Measurements from ENCODE around the gene CD164.

The CD164 gene

DNA sequence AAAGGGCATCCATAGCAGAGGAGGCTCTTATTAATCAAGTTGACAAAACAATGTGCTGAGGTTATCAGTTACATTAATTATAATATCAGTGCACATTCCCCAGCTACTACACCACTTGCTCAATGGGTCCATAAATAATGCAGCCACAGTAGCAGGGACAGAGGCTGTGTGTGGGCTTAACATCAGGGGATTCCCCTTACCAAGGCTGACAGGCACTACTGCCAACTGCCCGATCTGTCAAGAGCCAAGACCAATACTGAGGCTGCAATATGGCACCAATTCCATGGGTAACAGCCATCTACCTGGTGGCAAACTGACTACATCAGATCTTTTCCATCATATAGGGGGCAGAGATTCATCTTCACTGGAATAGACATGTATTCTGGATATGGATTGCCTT, 22.0 kb downstream of the CD164 start:
- Histone ChIP-seq H3K9me3 (no peaks in the 10 kb centered on the region), H3K36me3 (peaks cover 71% of the 10 kb centered on the region), H3K4me1 (ENCODE audit: control insufficient read depth in 1 of 2, insufficient read depth in 1 of 2, low read depth in 1 of 2, low read length in 1 of 2) (no peaks in the 10 kb centered on the region), H3K4me3 (ENCODE audit: low read depth in 1 of 2, low read length in 1 of 2) (no peak overlapping the region), H3K27ac (no peak overlapping the region), H3K27me3 (no peaks in the 10 kb centered on the region)
- TF ChIP-seq, protein P1, sequence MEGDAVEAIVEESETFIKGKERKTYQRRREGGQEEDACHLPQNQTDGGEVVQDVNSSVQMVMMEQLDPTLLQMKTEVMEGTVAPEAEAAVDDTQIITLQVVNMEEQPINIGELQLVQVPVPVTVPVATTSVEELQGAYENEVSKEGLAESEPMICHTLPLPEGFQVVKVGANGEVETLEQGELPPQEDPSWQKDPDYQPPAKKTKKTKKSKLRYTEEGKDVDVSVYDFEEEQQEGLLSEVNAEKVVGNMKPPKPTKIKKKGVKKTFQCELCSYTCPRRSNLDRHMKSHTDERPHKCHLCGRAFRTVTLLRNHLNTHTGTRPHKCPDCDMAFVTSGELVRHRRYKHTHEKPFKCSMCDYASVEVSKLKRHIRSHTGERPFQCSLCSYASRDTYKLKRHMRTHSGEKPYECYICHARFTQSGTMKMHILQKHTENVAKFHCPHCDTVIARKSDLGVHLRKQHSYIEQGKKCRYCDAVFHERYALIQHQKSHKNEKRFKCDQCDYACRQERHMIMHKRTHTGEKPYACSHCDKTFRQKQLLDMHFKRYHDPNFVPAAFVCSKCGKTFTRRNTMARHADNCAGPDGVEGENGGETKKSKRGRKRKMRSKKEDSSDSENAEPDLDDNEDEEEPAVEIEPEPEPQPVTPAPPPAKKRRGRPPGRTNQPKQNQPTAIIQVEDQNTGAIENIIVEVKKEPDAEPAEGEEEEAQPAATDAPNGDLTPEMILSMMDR (IDR thresholded peaks at IDR 0.05), result no peak

DNA sequence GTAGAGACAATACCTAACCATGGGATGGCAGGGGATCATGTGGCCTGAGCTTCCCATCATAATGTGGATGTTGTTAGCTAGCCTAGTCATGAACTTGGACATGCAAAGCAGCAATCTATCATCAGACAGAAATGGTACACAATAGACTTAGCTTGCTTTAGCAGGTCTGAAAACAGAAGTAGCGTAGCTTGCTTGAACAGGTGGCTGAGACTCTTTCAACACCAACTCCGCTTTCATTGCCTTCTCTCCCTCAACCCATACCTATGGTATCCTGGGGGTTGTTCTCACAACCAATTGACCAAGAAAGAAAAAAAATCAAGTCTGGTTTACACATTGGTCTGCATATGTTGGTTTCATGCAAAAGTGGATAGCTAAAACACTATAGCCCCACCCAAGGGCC, 23.0 kb downstream of the CD164 start:
- peaks cover 78% of the 10 kb centered on the region for H3K36me3 ChIP-seq
- TF ChIP-seq, protein P1 (IDR thresholded peaks at IDR 0.05), result no peak
- H3K4me3 ChIP-seq (ENCODE audit: low read depth in 1 of 2, low read length in 1 of 2), result no peak overlapping the region
- no peaks in the 10 kb centered on the region for H3K4me1 ChIP-seq (ENCODE audit: control insufficient read depth in 1 of 2, insufficient read depth in 1 of 2, low read depth in 1 of 2, low read length in 1 of 2)
- no peaks in the 10 kb centered on the region for H3K9me3 ChIP-seq
- H3K27me3 ChIP-seq, result no peaks in the 10 kb centered on the region
- no peak overlapping the region for H3K27ac ChIP-seq

DNA sequence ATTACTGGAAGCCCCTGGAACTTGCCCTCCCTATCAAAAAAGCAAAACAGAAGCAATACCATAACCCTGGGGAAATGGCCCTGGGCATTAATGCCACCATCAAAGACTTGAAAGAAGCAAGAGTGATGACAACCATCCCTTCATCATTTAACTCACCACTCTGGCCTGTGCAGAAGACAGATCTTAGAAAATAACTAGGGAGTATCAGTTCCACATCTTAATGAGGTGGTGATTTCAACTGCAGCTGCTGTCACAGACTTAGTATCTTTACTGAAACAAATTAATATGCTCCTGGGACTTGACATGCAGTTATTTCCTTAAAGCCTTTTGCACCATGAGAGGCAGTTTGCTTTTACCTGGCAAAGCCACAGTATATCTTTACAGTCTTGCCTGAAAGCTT, 24.1 kb downstream of the CD164 start:
- TF ChIP-seq, protein P1 (IDR thresholded peaks at IDR 0.05), result no peak
- Histone ChIP-seq H3K36me3 (peaks cover 84% of the 10 kb centered on the region), H3K9me3 (no peaks in the 10 kb centered on the region)

DNA sequence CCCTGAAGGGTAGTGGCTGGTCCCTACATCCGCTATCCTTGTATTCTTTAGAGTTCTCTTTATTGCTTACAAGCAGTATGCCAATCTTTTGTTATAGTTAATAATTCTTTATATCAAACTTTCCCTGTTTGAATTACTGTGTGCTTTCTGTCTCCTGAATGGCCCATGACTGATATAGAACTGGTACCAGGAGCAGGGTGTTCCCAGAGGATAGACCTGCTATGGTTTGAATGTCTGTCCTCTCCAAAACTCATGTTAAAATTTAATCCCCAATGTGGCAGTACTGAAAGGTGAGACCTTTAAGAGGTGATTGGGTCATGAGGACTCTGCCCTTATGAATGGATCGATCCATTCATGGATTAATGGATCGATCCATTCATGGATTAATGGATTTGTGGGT, 26.0 kb downstream of the CD164 start:
- H3K27ac ChIP-seq, result no peak overlapping the region
- peaks cover 68% of the 10 kb centered on the region for H3K36me3 ChIP-seq
- peaks cover 7 to 9% of the 10 kb centered on the region in 2 experiments for H3K4me1 ChIP-seq (ENCODE audit: control insufficient read depth in 1 of 2, insufficient read depth in 1 of 2, low read depth in 1 of 2, low read length in 1 of 2)
- TF ChIP-seq, protein P1 (IDR thresholded peaks at IDR 0.05), result no peak
- H3K9me3 ChIP-seq, result no peaks in the 10 kb centered on the region
- H3K4me3 ChIP-seq (ENCODE audit: low read depth in 1 of 2, low read length in 1 of 2), result no peak overlapping the region
- no peaks in the 10 kb centered on the region for H3K27me3 ChIP-seq

More for the DNA sequence above, 24.1 kb downstream of the CD164 start:
- Histone ChIP-seq H3K4me1 (ENCODE audit: control insufficient read depth in 1 of 2, insufficient read depth in 1 of 2, low read depth in 1 of 2, low read length in 1 of 2) (no peaks in the 10 kb centered on the region), H3K27me3 (no peaks in the 10 kb centered on the region), H3K27ac (no peak overlapping the region), H3K4me3 (ENCODE audit: low read depth in 1 of 2, low read length in 1 of 2) (no peak overlapping the region)

DNA sequence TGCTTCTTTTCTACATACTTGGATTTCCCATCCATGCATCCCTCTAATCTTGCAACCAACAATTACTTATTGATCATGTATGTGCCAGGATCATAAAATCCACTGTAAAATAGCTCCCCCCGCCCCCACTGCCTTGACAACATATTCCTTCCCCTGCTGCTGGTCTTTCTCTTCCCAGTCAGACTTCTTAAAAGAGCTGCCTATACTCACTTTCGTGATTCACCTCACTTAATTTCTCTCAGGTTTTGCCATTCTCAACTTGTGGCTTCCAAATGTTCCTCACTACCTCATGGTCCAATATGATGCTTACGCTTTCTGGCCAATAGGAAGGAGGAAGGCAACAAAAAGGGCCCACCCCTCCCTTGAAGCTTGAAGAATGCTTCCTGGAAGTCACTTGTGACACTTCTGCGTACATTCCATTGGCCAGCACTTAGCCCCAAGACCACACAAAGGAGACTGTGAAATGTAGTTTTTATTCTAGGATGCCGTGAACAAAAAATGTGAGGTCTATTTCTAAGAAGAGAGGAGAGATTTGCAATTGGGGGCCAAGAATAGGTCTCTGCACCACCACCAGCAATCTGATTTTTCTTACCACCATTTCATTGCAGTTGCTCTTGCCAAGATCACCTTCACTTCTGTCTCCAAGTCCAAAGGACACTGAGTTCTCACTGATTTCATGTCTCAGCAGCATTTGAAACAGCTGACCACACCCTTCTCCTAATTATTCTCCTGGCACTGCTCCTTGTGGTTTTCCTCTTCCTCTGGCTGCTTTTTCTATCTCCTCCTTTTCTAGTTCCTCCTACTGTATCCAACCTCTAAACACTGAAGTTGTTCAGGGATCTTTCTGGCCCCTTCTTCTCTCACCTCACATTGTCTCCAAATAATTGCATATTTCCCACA, 30.8 kb downstream of the CD164 start:
- Histone ChIP-seq H3K4me1 (ENCODE audit: control insufficient read depth in 1 of 2, insufficient read depth in 1 of 2, low read depth in 1 of 2, low read length in 1 of 2) (peaks cover 12 to 26% of the 10 kb centered on the region in 2 experiments), H3K9me3 (no peaks in the 10 kb centered on the region)

More for the DNA sequence above, 30.8 kb downstream of the CD164 start:
- peaks cover 24% of the 10 kb centered on the region for H3K36me3 ChIP-seq
- no peak overlapping the region for H3K4me3 ChIP-seq (ENCODE audit: low read depth in 1 of 2, low read length in 1 of 2)
- TF ChIP-seq, protein P1 (IDR thresholded peaks at IDR 0.05), result no peak
- peak overlapping the region; percentile 16 for H3K27ac ChIP-seq
- no peaks in the 10 kb centered on the region for H3K27me3 ChIP-seq

Measured in neutrophil (primary cell).